ENCODE results near the gene SCYGR2.
A peak's percentile ranks its signal among the peaks of the same experiment; 100 is the strongest.

SCYGR2 gene

GRCh38 chr2:227576812-227577211 lies 21.9 kb upstream of the SCYGR2 start:
- no peak for TF ChIP-seq ZFX (IDR thresholded peaks at IDR 0.05; ENCODE audit: borderline replicate concordance)
- TF ChIP-seq CTCF (IDR thresholded peaks at IDR 0.05): no peak
- peak overlapping the region; percentile 49; the same call in 1 of the 2 replicates for H3K27ac ChIP-seq

DNA sequence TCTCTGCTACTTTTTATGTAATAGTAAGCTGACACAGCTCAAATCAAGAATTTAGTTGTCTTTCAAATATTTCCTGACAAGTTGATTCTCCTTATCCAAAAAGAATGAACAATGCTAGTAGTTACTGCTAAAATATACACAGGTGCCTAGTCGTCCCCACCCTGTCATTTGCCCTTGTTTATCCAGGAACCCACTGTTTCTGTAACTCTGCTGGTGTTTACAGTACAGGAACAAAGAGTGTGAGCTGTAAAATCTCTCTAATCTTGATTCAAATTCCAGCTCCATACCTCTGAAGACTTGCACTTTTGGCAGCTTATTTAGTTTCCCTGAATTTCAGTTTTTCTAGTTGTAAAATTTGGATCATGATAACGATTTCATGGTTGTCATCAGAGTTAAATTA lies 21.1 kb upstream of the SCYGR2 start:
- TF ChIP-seq CTCF (IDR thresholded peaks at IDR 0.05) (no peak), ZFX (IDR thresholded peaks at IDR 0.05; ENCODE audit: borderline replicate concordance) (no peak)
- H3K27ac ChIP-seq: peak overlapping the region; percentile 49

- H3K27ac ChIP-seq: no peak overlapping the region; the same call in 1 of the 2 replicates
- TF ChIP-seq ZFX (IDR thresholded peaks at IDR 0.05; ENCODE audit: borderline replicate concordance) (no peak), CTCF (IDR thresholded peaks at IDR 0.05) (no peak)
Observed at GRCh38 chr2:227578642-227579041, 20.1 kb upstream of the SCYGR2 start.

DNA sequence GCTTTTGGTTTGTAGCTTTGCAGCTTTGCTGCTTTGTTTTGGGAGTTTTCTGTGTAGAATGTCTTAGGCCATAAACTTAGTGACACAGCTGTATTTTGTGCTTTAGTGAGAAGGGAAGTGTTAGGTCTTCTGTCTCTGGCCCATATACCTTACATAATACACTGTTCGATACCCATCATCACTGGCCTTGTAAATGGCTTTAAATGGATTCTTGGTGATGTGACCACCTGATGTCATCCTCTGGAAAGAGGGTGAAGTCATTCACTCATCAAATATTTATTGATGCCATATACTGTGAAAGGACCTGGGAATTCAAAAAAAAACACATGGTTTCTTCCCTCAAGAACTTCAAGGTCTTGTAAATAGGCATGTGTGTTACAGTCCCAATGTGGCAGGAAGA lies 18.9 kb upstream of the SCYGR2 start:
- TF ChIP-seq CTCF (IDR thresholded peaks at IDR 0.05) (no peak), ZFX (IDR thresholded peaks at IDR 0.05; ENCODE audit: borderline replicate concordance) (no peak)
- H3K27ac ChIP-seq: no peak overlapping the region

DNA sequence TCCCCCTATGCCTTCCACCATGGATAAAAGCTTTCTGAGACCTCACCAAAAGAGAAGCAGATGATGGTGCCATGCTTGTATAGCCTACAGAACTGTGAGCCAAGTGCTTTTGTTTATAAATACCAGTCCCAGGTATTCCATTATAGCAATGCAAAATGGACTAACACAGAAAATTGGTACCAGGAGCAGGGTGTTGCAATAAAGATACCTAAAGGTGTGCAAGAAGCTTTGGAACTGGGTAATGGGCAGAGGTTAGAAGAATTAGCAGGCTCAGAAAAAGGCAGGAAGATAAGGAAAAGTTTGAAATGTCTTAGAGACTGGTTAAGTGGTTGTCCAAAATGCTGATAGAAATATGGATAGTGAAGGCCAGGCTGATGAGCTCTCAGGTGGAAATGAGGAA lies 16.3 kb upstream of the SCYGR2 start:
- no peak for TF ChIP-seq CTCF (IDR thresholded peaks at IDR 0.05)
- H3K27ac ChIP-seq: no peak overlapping the region

DNA sequence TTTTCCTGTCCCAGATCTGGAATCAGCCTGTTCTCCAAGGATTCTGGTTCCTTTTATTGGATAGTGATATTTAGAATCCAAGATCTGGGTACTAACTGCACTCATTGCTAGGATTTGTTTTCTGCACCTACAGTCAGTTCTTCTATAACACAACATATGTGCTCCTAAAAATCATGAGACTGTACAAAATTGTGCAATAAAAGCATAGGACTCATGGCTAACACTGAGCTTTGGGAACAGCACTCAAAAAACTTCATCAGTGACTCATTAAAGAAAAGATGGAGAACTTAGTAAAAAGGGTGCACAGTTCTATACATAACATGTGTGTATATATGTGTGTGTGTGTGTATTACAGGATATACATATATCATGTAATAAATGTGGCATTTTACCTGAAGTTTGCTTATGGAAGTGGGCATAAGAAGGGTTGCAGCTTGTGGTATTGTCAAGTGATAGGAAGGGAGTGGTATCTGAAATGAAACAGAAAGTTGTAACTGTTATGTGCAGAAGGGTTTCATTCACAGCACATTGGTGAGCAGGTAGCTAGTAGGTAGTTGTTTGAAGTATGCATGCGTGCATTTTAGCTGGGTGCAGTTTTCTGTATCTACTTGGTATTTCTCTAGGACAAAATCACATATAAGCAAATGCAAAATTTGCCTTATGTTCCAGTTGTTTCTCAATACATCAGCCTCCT lies 5.9 kb upstream of the SCYGR2 start:
- TF ChIP-seq CTCF (IDR thresholded peaks at IDR 0.05): no peak
- TF ChIP-seq ZFX (IDR thresholded peaks at IDR 0.05; ENCODE audit: borderline replicate concordance): no peak
- H3K27ac ChIP-seq: no peak overlapping the region

DNA sequence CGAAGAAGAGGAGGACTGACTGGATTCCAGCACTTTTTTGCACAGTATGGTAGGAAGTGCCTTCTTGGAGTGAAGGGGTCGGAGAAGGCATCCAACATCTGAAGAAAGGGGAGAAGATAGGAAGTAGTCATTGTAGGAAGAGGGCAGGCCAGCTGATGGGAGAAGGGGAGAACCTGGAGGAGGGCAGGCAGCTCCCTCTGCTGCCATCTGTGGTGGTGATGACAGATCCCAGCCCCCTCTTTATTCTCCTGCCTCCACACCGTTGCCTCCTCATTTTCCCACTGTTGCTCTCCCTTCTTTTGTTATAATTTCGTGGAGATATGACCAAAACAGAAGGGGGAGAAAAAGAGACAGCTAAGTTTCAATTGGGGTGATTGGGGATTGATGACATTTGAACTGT lies 2.9 kb upstream of the SCYGR2 start:
- H3K27ac ChIP-seq: no peak overlapping the region
- TF ChIP-seq ZFX (IDR thresholded peaks at IDR 0.05; ENCODE audit: borderline replicate concordance): no peak
- no peak for TF ChIP-seq CTCF (IDR thresholded peaks at IDR 0.05)

All from 22Rv1 (cell line).